ENCODE data around the gene MAP3K13. TPM values are rescaled to one million over a fixed set of nuclear protein-coding genes. Genes with fewer than 3 reads are reported as not detected.

The MAP3K13 gene
- total RNA-seq, 1 donor from 2014 or later, result 14.5 TPM

DNA sequence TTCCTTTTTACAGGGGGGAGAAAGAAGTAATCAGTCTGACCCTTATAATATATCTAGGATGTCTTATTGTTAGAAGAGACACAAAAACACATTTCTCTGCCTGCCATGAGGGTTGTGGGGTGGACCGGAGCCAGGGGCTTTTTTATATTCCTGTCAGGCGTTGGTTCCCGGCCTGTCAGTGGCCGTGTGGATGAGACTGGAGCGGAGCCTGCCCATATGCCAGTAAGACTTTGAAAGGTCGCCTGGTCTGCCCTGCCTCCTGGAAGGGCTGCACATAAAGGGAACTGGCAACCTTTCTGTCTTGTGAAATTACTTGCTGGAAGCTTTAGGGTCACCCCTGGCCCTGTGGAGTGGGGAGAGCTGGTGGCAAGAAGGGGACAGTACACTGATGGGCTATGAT, 34.7 kb downstream of the MAP3K13 start:
- TF ChIP-seq, protein P1, sequence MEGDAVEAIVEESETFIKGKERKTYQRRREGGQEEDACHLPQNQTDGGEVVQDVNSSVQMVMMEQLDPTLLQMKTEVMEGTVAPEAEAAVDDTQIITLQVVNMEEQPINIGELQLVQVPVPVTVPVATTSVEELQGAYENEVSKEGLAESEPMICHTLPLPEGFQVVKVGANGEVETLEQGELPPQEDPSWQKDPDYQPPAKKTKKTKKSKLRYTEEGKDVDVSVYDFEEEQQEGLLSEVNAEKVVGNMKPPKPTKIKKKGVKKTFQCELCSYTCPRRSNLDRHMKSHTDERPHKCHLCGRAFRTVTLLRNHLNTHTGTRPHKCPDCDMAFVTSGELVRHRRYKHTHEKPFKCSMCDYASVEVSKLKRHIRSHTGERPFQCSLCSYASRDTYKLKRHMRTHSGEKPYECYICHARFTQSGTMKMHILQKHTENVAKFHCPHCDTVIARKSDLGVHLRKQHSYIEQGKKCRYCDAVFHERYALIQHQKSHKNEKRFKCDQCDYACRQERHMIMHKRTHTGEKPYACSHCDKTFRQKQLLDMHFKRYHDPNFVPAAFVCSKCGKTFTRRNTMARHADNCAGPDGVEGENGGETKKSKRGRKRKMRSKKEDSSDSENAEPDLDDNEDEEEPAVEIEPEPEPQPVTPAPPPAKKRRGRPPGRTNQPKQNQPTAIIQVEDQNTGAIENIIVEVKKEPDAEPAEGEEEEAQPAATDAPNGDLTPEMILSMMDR (IDR thresholded peaks at IDR 0.05; ENCODE audit: insufficient read depth, low read length, severe bottlenecking), result no peak
- no peak for DNase-seq (ENCODE audit: low read depth)
- FAIRE-seq, result no peak
- Histone ChIP-seq H3K27me3 (ENCODE audit: control insufficient read depth, insufficient read depth, low read length) (no peaks in the 10 kb centered on the region), H3K36me3 (ENCODE audit: control insufficient read depth, insufficient read depth, low read length) (no peaks in the 10 kb centered on the region), H3K4me3 (ENCODE audit: low read depth, low read length) (no peak overlapping the region)

DNA sequence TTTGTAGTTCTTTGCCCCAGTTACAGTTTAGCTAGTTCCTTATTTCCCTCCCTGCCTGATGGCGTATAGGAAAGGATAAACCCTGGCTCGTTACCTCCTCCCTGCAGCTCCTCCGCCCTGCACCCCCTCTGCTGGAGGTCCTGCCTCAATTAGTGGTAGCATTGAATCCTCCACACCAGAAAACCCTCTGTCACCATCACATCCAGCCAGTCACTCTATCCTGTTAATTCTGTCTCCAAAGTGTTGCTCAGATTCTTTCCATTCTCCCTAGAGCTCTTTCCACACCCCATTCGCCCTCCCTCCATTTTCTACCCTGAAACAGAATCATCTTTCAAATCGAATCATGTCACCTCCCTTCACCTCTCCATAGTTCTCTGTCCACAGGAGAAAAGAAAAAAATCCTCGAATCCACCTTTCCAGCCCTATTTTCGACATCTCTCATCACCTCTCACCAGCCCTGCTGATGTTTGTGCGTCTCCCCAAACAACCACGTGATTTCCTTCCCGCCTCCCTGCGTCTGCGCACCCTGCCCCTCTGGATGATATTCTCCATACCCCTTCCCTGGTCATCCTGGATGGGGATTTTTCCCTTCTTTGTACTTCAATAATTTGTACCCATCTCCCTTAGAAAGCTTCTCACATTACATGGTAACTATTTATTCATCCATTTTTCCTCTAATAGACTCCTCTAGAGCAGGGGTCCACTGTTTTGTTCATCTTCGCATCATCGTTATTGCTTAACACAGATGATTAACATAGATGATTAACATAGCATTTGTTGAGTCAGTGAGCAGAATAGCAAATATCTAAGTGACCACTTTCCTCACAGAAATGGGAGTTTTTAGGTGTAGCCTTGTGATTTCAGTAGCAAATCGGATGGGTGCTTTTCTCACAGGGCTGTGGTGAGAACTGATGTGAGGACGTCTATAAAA, 37.1 kb downstream of the MAP3K13 start:
- DNase-seq (ENCODE audit: low read depth) (peak; percentile 85), FAIRE-seq (no peak)
- no peak overlapping the region for H3K4me3 ChIP-seq (ENCODE audit: low read depth, low read length)
- H3K36me3 ChIP-seq (ENCODE audit: control insufficient read depth, insufficient read depth, low read length), result no peaks in the 10 kb centered on the region
- TF ChIP-seq, protein P1 (IDR thresholded peaks at IDR 0.05; ENCODE audit: insufficient read depth, low read length, severe bottlenecking), result no peak
- H3K27me3 ChIP-seq (ENCODE audit: control insufficient read depth, insufficient read depth, low read length), result no peaks in the 10 kb centered on the region

DNA sequence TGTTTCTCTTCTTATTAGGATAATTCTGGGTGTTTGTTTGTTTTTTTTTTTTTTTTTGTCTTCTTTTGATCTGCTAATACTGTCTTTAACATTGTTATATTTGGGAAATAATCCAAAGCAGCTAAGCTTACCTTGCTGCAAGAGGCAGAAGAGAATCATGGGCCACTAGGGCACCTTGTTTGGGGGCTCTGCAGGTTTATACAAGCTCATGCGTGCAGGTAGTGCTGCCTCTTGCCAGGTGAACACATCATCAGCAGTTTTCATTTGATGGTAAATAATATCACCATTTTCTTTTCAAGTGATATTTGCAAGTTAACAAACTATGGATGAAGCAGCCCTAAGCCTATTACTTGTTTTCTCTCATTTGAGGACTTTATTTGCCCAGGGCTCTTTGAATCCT, 37.9 kb downstream of the MAP3K13 start:
- peak; percentile 75 for DNase-seq (ENCODE audit: low read depth)
- no peaks in the 10 kb centered on the region for H3K27me3 ChIP-seq (ENCODE audit: control insufficient read depth, insufficient read depth, low read length)
- TF ChIP-seq, protein P1 (IDR thresholded peaks at IDR 0.05; ENCODE audit: insufficient read depth, low read length, severe bottlenecking), result no peak
- no peak overlapping the region for H3K4me3 ChIP-seq (ENCODE audit: low read depth, low read length)
- no peaks in the 10 kb centered on the region for H3K36me3 ChIP-seq (ENCODE audit: control insufficient read depth, insufficient read depth, low read length)
- FAIRE-seq, result no peak

DNA sequence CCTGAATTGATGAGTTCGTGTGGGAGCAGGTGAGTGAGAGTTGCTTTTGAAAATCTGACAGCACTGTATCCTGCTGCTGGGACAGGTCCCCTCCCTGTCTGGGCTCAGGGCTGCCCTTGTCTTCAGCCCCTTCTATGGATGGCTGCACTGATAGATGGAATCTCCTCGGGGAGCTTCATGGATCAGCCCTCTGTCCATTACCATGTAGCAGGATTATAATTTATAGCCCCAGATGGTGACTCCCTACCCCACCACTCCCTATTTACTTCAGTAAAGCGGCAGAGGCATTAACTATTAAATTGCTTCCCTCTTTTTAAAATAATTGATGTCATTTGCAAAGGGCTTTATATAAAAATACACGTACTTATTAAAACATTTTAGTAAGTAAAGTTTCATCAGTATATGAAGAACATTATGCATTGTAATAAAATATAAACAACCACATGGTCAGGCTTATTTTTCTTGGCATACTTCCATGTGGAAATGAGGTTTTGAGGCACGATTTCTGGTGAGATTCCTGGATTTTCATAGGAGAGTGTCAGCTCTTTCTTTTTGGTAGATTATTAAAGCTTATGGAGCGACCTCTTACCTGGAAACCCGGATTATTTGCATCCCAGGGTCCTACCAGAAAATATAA, 38.5 kb downstream of the MAP3K13 start:
- FAIRE-seq, result no peak
- TF ChIP-seq, protein P1 (IDR thresholded peaks at IDR 0.05; ENCODE audit: insufficient read depth, low read length, severe bottlenecking), result no peak
- DNase-seq (ENCODE audit: low read depth), result no peak
- H3K4me3 ChIP-seq (ENCODE audit: low read depth, low read length), result no peak overlapping the region
- H3K27me3 ChIP-seq (ENCODE audit: control insufficient read depth, insufficient read depth, low read length), result no peaks in the 10 kb centered on the region
- no peaks in the 10 kb centered on the region for H3K36me3 ChIP-seq (ENCODE audit: control insufficient read depth, insufficient read depth, low read length)

DNA sequence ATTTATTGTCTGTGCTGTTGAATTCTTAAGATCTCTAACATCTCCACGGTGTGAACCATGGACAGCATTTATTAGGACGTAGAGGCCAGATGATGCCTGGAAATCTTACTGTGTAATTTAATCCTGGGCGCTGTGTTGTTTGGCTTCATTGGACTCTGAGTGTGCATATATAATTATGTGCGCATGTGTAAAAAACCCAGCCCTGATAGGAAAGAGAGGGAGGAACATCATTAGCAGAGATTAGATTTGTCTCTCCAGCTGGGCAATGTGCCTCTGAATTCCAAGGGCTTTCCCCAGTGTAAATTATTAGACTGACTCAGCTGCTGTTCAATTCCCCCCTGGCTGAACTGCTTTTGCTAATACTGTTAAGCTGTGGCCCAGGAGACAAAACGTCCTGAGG, 39.6 kb downstream of the MAP3K13 start:
- DNase-seq (ENCODE audit: low read depth) (no peak), FAIRE-seq (no peak)
- no peaks in the 10 kb centered on the region for H3K27me3 ChIP-seq (ENCODE audit: control insufficient read depth, insufficient read depth, low read length)
- TF ChIP-seq, protein P1 (IDR thresholded peaks at IDR 0.05; ENCODE audit: insufficient read depth, low read length, severe bottlenecking), result no peak
- no peaks in the 10 kb centered on the region for H3K36me3 ChIP-seq (ENCODE audit: control insufficient read depth, insufficient read depth, low read length)
- no peak overlapping the region for H3K4me3 ChIP-seq (ENCODE audit: low read depth, low read length)

All from bronchial epithelial cell (primary cell).